RWPE2 (cell line): ENCODE data around the gene CTNND1.

ENCODE experiments used
- ATAC-seq: fragments of 200-7000 bp; cut with Tn5 transposase; 3 replicates; pipeline ENCODE4 v1.9.1; 2021; ENCODE audit warnings: low read depth
- DNase-seq: peaks from one replicate; pipeline ENCODE4 v3.0.0-alpha.2; 2020; ENCODE audit warnings: low spot score
- H3K27ac ChIP-seq: fragments of 450-650 bp; 2 replicates; pipeline ENCODE4 v1.5.1; 2017; ENCODE audit warnings: mild to moderate bottlenecking; ENCODE audit not compliant: poor library complexity, severe bottlenecking
- H3K27me3 ChIP-seq: fragments of 250-450 bp; sonication (Bioruptor Pico); 2 replicates; pipeline ENCODE4 v1.5.1; 2021; ENCODE audit warnings: mild to moderate bottlenecking, moderate library complexity; ENCODE audit not compliant: insufficient read depth, poor library complexity, severe bottlenecking
- H3K36me3 ChIP-seq: fragments of 250-450 bp; sonication (Bioruptor Pico); 2 replicates; pipeline ENCODE4 v1.5.1; 2020; ENCODE audit warnings: low read depth, mild to moderate bottlenecking, moderate library complexity
- H3K4me1 ChIP-seq: fragments of 250-450 bp; sonication (Bioruptor Pico); 2 replicates; pipeline ENCODE4 v1.5.1; 2021; ENCODE audit warnings: mild to moderate bottlenecking, moderate library complexity; ENCODE audit not compliant: insufficient read depth, poor library complexity, severe bottlenecking
- H3K4me3 ChIP-seq: fragments of 250-450 bp; sonication (Bioruptor Pico); 2 replicates; pipeline ENCODE4 v1.5.1; 2021; ENCODE audit warnings: mild to moderate bottlenecking, moderate library complexity; ENCODE audit not compliant: severe bottlenecking
- H3K9me3 ChIP-seq: fragments of 250-450 bp; sonication (Bioruptor Pico); 2 replicates; pipeline ENCODE4 v1.5.1; 2021; ENCODE audit warnings: mild to moderate bottlenecking, moderate library complexity; ENCODE audit not compliant: severe bottlenecking
- TF ChIP-seq, protein P1 (sequence below): fragments of 450-650 bp; IDR thresholded peaks from one replicate; pipeline ENCODE4 v1.5.1; 2017; ENCODE audit warnings: mild to moderate bottlenecking, moderate library complexity; ENCODE audit not compliant: poor library complexity, severe bottlenecking

Gene CTNND1

GRCh38 chr11:57788703-57789088 is 27.1 kb downstream of the CTNND1 start:
- peaks cover 68% of the 10 kb centered on the region for H3K4me1 ChIP-seq
- H3K36me3 ChIP-seq, result peaks cover 34% of the 10 kb centered on the region
- no peaks in the 10 kb centered on the region for H3K9me3 ChIP-seq
- H3K27me3 ChIP-seq, result no peaks in the 10 kb centered on the region
- H3K27ac ChIP-seq, result peak overlapping the region; percentile 90
- H3K4me3 ChIP-seq, result no peak overlapping the region
- no peak for DNase-seq
- TF ChIP-seq, protein P1, sequence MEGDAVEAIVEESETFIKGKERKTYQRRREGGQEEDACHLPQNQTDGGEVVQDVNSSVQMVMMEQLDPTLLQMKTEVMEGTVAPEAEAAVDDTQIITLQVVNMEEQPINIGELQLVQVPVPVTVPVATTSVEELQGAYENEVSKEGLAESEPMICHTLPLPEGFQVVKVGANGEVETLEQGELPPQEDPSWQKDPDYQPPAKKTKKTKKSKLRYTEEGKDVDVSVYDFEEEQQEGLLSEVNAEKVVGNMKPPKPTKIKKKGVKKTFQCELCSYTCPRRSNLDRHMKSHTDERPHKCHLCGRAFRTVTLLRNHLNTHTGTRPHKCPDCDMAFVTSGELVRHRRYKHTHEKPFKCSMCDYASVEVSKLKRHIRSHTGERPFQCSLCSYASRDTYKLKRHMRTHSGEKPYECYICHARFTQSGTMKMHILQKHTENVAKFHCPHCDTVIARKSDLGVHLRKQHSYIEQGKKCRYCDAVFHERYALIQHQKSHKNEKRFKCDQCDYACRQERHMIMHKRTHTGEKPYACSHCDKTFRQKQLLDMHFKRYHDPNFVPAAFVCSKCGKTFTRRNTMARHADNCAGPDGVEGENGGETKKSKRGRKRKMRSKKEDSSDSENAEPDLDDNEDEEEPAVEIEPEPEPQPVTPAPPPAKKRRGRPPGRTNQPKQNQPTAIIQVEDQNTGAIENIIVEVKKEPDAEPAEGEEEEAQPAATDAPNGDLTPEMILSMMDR, result no peak
- no peak for ATAC-seq

- Histone ChIP-seq H3K4me3 (no peak overlapping the region), H3K36me3 (peaks cover 60% of the 10 kb centered on the region), H3K9me3 (no peaks in the 10 kb centered on the region), H3K4me1 (peaks cover 59% of the 10 kb centered on the region), H3K27me3 (no peaks in the 10 kb centered on the region), H3K27ac (peak overlapping the region; percentile 90)
- DNase-seq (peak; percentile 70), ATAC-seq (no peak)
- TF ChIP-seq, protein P1, result no peak
Observed at GRCh38 chr11:57791321-57792059, 29.9 kb downstream of the CTNND1 start.

DNA sequence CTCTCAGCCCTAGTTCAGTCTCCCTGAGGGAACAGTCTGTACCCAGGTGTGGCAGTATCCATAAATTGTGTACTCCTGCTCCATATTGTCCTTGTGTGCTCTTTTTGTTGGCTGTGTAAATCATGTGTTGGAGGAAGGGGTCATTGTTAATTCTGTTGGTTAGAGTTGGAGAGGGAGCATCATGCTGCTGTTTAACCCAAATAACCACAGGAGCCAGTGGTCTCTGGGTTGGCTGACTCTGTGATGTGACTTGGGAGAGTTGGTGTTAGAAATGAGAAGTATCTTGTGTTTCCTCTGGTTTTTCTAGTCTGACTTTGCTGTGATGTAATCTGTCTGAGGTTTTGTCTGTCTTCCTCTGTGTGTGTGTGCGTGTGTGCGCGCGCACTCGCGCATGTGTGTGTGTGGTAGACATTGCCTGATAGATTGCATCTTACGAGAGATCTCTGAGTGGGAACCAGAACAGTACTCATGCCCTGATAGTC is 30.5 kb downstream of the CTNND1 start:
- Histone ChIP-seq H3K36me3 (peaks cover 66% of the 10 kb centered on the region), H3K27me3 (no peaks in the 10 kb centered on the region), H3K9me3 (no peaks in the 10 kb centered on the region), H3K27ac (peak overlapping the region; percentile 90), H3K4me3 (no peak overlapping the region), H3K4me1 (peaks cover 53% of the 10 kb centered on the region)
- DNase-seq (no peak), ATAC-seq (no peak)
- TF ChIP-seq, protein P1, result no peak

- Histone ChIP-seq H3K4me3 (no peak overlapping the region), H3K36me3 (peaks cover 66% of the 10 kb centered on the region), H3K4me1 (peaks cover 47% of the 10 kb centered on the region), H3K9me3 (no peaks in the 10 kb centered on the region), H3K27ac (peak overlapping the region; percentile 90), H3K27me3 (no peaks in the 10 kb centered on the region)
- DNase-seq (no peak), ATAC-seq (peak; percentile 47; the same call in 2 of the 3 replicates)
- TF ChIP-seq, protein P1, result no peak
Observed at GRCh38 chr11:57792870-57793269, 31.3 kb downstream of the CTNND1 start.
